ENCODE data around the gene OR10G3. TPM values are rescaled to one million over a fixed set of nuclear protein-coding genes. Genes with fewer than 3 reads are reported as not detected.

OR10G3 gene
- total RNA-seq, 1 donor from 2014 or later: not detected

GRCh38 chr14:21535545-21536417 lies 44.1 kb downstream of the OR10G3 start:
- Mint-ChIP-seq H3K9me3 (ENCODE audit: unreplicated experiment) (no peaks in the 10 kb centered on the region), H3K27ac (ENCODE audit: unreplicated experiment) (peak overlapping the region; percentile 89), H3K4me3 (ENCODE audit: unreplicated experiment) (peak overlapping the region; percentile 92), H3K36me3 (ENCODE audit: low read depth, unreplicated experiment) (no peaks in the 10 kb centered on the region), H3K4me1 (ENCODE audit: unreplicated experiment) (peaks cover 27% of the 10 kb centered on the region), H3K27me3 (ENCODE audit: unreplicated experiment) (peaks cover 9% of the 10 kb centered on the region)
- TF ChIP-seq CTCF (IDR thresholded peaks at IDR 0.05; ENCODE audit: unreplicated experiment): no peak
- no peak for DNase-seq (ENCODE audit: low spot score)

- TF ChIP-seq CTCF (IDR thresholded peaks at IDR 0.05; ENCODE audit: unreplicated experiment): no peak
- H3K4me3 Mint-ChIP-seq (ENCODE audit: unreplicated experiment): peak overlapping the region; percentile 84
- DNase-seq (ENCODE audit: low spot score): no peak
- H3K36me3 Mint-ChIP-seq (ENCODE audit: low read depth, unreplicated experiment): no peaks in the 10 kb centered on the region
- no peaks in the 10 kb centered on the region for H3K9me3 Mint-ChIP-seq (ENCODE audit: unreplicated experiment)
- peaks cover 27% of the 10 kb centered on the region for H3K4me1 Mint-ChIP-seq (ENCODE audit: unreplicated experiment)
- peaks cover 9% of the 10 kb centered on the region for H3K27me3 Mint-ChIP-seq (ENCODE audit: unreplicated experiment)
- peak overlapping the region; percentile 44 for H3K27ac Mint-ChIP-seq (ENCODE audit: unreplicated experiment)
These were observed 45.3 kb downstream of the OR10G3 start for GRCh38 chr14:21534576-21534975.

- Mint-ChIP-seq H3K4me3 (ENCODE audit: unreplicated experiment) (no peak overlapping the region), H3K9me3 (ENCODE audit: unreplicated experiment) (no peaks in the 10 kb centered on the region), H3K27ac (ENCODE audit: unreplicated experiment) (no peak overlapping the region), H3K4me1 (ENCODE audit: unreplicated experiment) (peaks cover 22% of the 10 kb centered on the region), H3K36me3 (ENCODE audit: low read depth, unreplicated experiment) (no peaks in the 10 kb centered on the region), H3K27me3 (ENCODE audit: unreplicated experiment) (peaks cover 5% of the 10 kb centered on the region)
- no peak for DNase-seq (ENCODE audit: low spot score)
- no peak for TF ChIP-seq CTCF (IDR thresholded peaks at IDR 0.05; ENCODE audit: unreplicated experiment)
These were observed 46.6 kb downstream of the OR10G3 start for GRCh38 chr14:21533294-21533693.

- Mint-ChIP-seq H3K9me3 (ENCODE audit: unreplicated experiment) (no peaks in the 10 kb centered on the region), H3K4me1 (ENCODE audit: unreplicated experiment) (peaks cover 26% of the 10 kb centered on the region), H3K27ac (ENCODE audit: unreplicated experiment) (no peak overlapping the region), H3K36me3 (ENCODE audit: low read depth, unreplicated experiment) (peaks cover 4% of the 10 kb centered on the region), H3K27me3 (ENCODE audit: unreplicated experiment) (peaks cover 2% of the 10 kb centered on the region), H3K4me3 (ENCODE audit: unreplicated experiment) (no peak overlapping the region)
- DNase-seq (ENCODE audit: low spot score): no peak
- no peak for TF ChIP-seq CTCF (IDR thresholded peaks at IDR 0.05; ENCODE audit: unreplicated experiment)
These were observed 50.4 kb downstream of the OR10G3 start for GRCh38 chr14:21529515-21529914.

Measured in endothelial cell (in vitro differentiated cells).